Loucy (cell line): ENCODE measurements around the gene VKORC1.

ENCODE experiments used
- EZH2phosphoT487 ChIP-seq: fragments of 200-600 bp; IDR thresholded peaks from 2 replicates; pipeline ENCODE4 v1.6.1; 2018; ENCODE audit warnings: antibody characterized with exemption, mild to moderate bottlenecking, moderate library complexity, borderline replicate concordance
- TF ChIP-seq, protein P1 (sequence below): fragments of 200-600 bp; sonication (generic); conservative IDR thresholded peaks from 2 replicates; pipeline ENCODE4 v1.5.1; 2014; ENCODE audit warnings: mild to moderate bottlenecking, antibody characterized with exemption, low read length

DNA sequence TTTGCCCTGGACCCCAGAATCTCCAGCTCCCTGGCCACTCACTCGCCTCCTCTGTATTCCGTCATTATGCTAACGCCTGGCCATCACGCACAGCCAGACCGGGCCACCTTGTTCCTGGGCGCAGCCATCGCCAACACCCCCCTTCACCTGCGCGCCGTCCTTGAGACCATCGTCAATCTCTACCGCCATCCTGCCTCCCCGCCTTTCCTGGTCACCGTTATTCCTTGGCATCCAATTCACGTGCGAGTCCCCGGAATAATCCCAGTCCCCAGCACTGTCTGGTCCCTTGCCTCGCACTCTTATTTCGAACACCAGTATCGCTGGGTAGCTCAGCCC is 541 bp downstream of the VKORC1 start:
- TF ChIP-seq, protein P1, sequence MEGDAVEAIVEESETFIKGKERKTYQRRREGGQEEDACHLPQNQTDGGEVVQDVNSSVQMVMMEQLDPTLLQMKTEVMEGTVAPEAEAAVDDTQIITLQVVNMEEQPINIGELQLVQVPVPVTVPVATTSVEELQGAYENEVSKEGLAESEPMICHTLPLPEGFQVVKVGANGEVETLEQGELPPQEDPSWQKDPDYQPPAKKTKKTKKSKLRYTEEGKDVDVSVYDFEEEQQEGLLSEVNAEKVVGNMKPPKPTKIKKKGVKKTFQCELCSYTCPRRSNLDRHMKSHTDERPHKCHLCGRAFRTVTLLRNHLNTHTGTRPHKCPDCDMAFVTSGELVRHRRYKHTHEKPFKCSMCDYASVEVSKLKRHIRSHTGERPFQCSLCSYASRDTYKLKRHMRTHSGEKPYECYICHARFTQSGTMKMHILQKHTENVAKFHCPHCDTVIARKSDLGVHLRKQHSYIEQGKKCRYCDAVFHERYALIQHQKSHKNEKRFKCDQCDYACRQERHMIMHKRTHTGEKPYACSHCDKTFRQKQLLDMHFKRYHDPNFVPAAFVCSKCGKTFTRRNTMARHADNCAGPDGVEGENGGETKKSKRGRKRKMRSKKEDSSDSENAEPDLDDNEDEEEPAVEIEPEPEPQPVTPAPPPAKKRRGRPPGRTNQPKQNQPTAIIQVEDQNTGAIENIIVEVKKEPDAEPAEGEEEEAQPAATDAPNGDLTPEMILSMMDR: no peak
- no peak for TF ChIP-seq EZH2phosphoT487
